Gastrocnemius medialis (tissue), 4 donors: ENCODE data around the gene TTC5.
"Not testable (repeated sequence)": the region's sequence is repeated elsewhere in the genome, so short reads cannot be mapped to it uniquely, and the experiment has no call there.

Experiments
- POLR2A ChIP-seq, 2 donors: fragments of 450-650 bp; IDR thresholded peaks; one replicate each; pipeline ENCODE4 v1.6.1; 2017; ENCODE audit warnings: antibody characterized with exemption in 2 of 2, mild to moderate bottlenecking in 2 of 2, moderate library complexity in 2 of 2
- TF ChIP-seq, protein P1 (sequence below), 5 experiments: fragments of 450-650 bp in 3 of 5; fragments of 200-600 bp in 2 of 5; sonication (generic) in 2 of 5; IDR thresholded peaks in 4 of 5; conservative IDR thresholded peaks in 1 of 5; 1 replicate in 4 of 5; 2 replicates in 1 of 5; pipeline ENCODE4 v1.5.1; 2016 to 2019; ENCODE audit warnings: antibody characterized with exemption in 5 of 5, mild to moderate bottlenecking in 3 of 5, moderate library complexity in 3 of 5

DNA sequence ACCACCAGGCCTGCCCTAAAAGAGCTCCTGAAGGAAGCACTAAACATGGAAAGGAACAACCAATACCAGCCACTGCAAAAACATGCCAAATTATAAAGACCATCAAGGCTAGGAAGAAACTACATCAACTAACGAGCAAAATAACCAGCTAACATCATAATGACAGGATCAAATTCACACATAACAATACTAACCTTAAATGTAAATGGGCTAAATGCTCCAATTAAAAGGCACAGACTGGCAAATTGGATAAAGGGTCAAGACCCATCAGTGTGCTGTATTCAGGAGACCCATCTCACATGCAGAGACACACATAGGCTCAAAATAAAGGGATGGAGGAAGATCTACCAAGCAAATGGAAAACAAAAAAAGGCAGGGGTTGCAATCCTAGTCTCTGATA lies 23.8 kb downstream of the TTC5 start:
- TF ChIP-seq, protein P1, sequence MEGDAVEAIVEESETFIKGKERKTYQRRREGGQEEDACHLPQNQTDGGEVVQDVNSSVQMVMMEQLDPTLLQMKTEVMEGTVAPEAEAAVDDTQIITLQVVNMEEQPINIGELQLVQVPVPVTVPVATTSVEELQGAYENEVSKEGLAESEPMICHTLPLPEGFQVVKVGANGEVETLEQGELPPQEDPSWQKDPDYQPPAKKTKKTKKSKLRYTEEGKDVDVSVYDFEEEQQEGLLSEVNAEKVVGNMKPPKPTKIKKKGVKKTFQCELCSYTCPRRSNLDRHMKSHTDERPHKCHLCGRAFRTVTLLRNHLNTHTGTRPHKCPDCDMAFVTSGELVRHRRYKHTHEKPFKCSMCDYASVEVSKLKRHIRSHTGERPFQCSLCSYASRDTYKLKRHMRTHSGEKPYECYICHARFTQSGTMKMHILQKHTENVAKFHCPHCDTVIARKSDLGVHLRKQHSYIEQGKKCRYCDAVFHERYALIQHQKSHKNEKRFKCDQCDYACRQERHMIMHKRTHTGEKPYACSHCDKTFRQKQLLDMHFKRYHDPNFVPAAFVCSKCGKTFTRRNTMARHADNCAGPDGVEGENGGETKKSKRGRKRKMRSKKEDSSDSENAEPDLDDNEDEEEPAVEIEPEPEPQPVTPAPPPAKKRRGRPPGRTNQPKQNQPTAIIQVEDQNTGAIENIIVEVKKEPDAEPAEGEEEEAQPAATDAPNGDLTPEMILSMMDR (IDR thresholded peaks at IDR 0.05 in 4 of 5, conservative IDR thresholded peaks at IDR 0.05 in 1 of 5), result not testable (repeated sequence)
- TF ChIP-seq POLR2A (IDR thresholded peaks at IDR 0.05), result not testable (repeated sequence)
